BJ (cell line): Measurements from ENCODE around the gene FBP1. TPM values are rescaled to one million over a fixed set of nuclear protein-coding genes. Genes with fewer than 3 reads are reported as not detected.

Source experiments
- CTCF ChIA-PET: fragments of 350-600 bp; formaldehyde crosslinking; extraction: SDS; loops from one replicate; lab custom pipeline; 2021; ENCODE audit warnings: antibody characterized with exemption, inconsistent platforms; lab: Yijun Ruan, JAX
- POLR2A ChIA-PET: fragments of 300-600 bp; sonication (Branson Sonifier 250); formaldehyde crosslinking; extraction: SDS; loops from one replicate; lab custom pipeline; 2021; ENCODE audit warnings: antibody characterized with exemption; lab: Charles Lee
- DNase-seq: peaks from one replicate; pipeline ENCODE4 v3.0.0-alpha.2; 2011; ENCODE audit warnings: low read depth
- H3K27me3 ChIP-seq: 2 replicates; pipeline ENCODE4 v1.6.0; 2011; ENCODE audit warnings: low read length; ENCODE audit not compliant: control insufficient read depth, insufficient read depth
- H3K36me3 ChIP-seq: 2 replicates; pipeline ENCODE4 v1.5.1; 2011; ENCODE audit warnings: low read length; ENCODE audit not compliant: control insufficient read depth, insufficient read depth
- H3K4me3 ChIP-seq: 2 replicates; pipeline ENCODE4 v1.5.1; 2011; ENCODE audit warnings: low read depth, mild to moderate bottlenecking, control low read depth, low read length
- polyA plus RNA-seq: library from polyadenylated mRNA; depleted of rRNA; stranded (reverse); fragments of >200 nt; gene quantifications from 2 replicates; pipeline ENCODE4 v1.2.3, GENCODE V29; 2011
- TF ChIP-seq, protein P1 (sequence below): IDR thresholded peaks from 2 replicates; pipeline ENCODE4 v1.5.1; 2011; ENCODE audit warnings: low read depth, mild to moderate bottlenecking, control low read depth, inconsistent platforms, low read length, moderate library complexity; ENCODE audit not compliant: insufficient read depth

Gene FBP1
- polyA plus RNA-seq, 1 experiment: 0.15 TPM

DNA sequence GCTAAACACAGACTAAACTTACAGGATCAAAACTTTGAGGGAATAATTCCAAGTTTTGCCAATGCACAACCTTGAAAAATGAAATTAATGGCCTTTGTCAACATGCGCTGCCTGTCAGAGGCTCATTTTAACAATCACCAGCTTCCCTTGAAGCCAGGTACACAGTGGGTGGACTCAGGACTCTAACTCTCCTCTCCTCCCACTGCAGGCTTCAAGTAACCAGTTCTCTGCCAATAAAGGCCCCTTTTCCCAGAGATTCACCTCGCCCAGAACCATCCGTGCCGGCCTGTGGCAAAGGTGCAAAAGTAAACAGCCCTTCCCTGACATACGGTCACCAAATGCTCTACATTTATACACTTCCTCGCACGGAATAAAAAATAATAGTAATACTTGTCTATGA lies 27.2 kb downstream of the FBP1 start:
- no peaks in the 10 kb centered on the region for H3K36me3 ChIP-seq
- H3K4me3 ChIP-seq: no peak overlapping the region
- ChIA-PET POLR2A (no interaction called here), CTCF (interaction anchor here (0.6 to 1.6 kb wide), 2 partner anchors 16 to 300 kb away, joined by 3 to 4 read pairs; no protein-coding TSS in a partner anchor)
- H3K27me3 ChIP-seq: peaks cover 7% of the 10 kb centered on the region
- no peak for DNase-seq
- TF ChIP-seq, protein P1, sequence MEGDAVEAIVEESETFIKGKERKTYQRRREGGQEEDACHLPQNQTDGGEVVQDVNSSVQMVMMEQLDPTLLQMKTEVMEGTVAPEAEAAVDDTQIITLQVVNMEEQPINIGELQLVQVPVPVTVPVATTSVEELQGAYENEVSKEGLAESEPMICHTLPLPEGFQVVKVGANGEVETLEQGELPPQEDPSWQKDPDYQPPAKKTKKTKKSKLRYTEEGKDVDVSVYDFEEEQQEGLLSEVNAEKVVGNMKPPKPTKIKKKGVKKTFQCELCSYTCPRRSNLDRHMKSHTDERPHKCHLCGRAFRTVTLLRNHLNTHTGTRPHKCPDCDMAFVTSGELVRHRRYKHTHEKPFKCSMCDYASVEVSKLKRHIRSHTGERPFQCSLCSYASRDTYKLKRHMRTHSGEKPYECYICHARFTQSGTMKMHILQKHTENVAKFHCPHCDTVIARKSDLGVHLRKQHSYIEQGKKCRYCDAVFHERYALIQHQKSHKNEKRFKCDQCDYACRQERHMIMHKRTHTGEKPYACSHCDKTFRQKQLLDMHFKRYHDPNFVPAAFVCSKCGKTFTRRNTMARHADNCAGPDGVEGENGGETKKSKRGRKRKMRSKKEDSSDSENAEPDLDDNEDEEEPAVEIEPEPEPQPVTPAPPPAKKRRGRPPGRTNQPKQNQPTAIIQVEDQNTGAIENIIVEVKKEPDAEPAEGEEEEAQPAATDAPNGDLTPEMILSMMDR: no peak

DNA sequence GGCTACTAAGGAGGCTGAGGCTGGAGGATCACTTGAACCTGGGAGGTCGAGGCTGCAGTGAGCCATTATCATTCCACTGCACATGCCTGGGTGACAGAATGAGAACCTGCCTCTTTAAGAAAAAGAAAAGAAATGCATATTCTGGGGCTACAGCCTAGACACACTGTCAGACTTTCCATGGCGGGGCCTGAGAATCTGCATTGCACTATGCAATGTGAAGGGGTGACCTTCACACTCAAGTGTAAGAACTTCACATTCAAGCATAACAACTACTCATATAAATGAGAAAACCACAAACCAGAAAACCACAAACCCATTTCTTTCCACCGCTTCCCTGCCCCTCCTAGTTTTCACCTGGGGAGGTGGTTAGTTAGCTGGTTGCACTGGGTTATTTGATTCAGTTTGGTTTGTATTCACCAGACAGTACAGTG lies 27.7 kb downstream of the FBP1 start:
- no peak for DNase-seq
- TF ChIP-seq, protein P1: no peak
- H3K27me3 ChIP-seq: peaks cover 7% of the 10 kb centered on the region
- no peak overlapping the region for H3K4me3 ChIP-seq
- ChIA-PET POLR2A (no interaction called here), CTCF (interaction anchor here (0.6 kb wide), 1 partner anchor 300 kb away, joined by 3 read pairs; no protein-coding TSS in a partner anchor)
- H3K36me3 ChIP-seq: no peaks in the 10 kb centered on the region

DNA sequence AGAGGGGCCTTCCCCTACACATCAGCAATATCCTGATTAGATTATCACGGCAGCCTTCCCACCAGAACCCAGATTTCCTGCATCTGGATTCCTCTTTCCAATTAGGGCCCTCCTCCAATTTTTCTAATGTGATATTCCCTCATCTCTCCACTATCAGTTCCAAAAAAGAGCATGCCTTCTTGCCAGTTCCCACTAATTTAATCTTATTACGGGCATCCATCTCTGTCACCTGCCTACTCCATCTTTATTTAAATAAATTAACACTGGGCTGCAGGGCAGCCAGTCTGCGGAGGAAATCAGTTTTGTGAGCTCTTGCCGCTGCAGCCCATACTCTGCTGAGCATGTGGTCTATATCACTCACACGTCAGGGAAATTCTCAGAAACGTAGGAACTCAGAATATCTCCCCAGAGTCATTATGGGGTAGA lies 29.1 kb downstream of the FBP1 start:
- peaks cover 12% of the 10 kb centered on the region for H3K27me3 ChIP-seq
- H3K4me3 ChIP-seq: no peak overlapping the region
- no peak for DNase-seq
- ChIA-PET POLR2A (no interaction called here), CTCF (interaction anchor here (0.6 to 1.1 kb wide), 2 partner anchors 13 to 257 kb away, joined by 3 read pairs; no protein-coding TSS in a partner anchor)
- no peaks in the 10 kb centered on the region for H3K36me3 ChIP-seq
- TF ChIP-seq, protein P1: no peak

DNA sequence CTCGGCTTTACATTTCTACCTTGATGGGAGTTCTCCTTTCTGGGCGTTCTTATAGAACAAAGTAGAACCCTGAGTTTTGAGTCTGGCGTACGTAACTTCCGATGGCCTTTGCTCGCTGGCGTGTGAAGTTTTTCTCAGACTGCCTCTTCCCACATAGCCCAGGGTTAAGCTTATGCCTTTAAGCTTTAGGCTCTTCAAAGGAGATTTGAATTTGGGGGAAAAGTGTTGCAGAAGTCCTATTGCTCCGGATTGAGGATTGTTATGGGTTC lies 32.0 kb downstream of the FBP1 start:
- no peak for DNase-seq
- Histone ChIP-seq H3K36me3 (no peaks in the 10 kb centered on the region), H3K4me3 (no peak overlapping the region), H3K27me3 (peaks cover 18% of the 10 kb centered on the region)
- ChIA-PET POLR2A (no interaction called here), CTCF (no interaction called here)
- TF ChIP-seq, protein P1: no peak

DNA sequence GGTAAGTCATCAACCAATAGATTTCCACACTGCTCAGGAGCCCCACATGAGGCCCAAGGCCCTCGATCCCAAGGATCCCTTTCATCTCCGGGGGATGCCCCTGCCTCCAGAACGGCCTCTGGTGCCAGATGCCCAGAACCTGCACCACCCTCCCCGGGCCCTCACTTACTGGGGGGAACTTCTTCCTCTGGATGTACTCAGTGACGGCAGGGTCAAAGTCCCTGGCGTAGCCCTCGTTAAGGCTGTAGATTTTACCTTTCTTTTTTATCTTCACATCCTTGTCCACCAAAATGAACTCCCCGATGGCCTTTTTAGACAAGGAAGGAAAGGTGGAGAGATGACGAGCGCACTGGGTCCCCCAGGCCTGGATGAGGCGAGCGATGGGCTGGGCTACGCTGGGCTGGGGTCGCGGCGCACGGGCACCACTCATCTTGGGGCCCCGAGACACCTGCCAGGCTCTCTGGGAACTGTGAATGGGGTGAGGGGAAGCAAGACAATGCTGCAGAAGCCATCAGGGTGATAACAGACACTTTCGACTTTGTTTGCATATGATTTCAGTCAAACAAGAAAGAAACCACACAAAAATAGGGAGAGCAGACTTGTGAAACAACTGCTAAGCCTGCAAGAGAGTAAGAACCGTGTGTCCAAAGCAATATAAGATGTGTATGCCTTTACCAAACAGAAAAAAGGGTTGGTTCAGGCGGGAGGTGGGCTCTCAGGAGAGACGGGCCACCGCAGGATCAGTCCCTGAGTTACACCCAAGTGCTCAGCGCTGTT lies 32.5 kb downstream of the FBP1 start:
- ChIA-PET POLR2A (no interaction called here), CTCF (no interaction called here)
- Histone ChIP-seq H3K4me3 (no peak overlapping the region), H3K27me3 (peaks cover 18% of the 10 kb centered on the region), H3K36me3 (no peaks in the 10 kb centered on the region)
- TF ChIP-seq, protein P1: no peak
- DNase-seq: no peak
